Left renal cortex interstitium (tissue), 4 donors: ENCODE data around the gene ANKS3. TPM values are rescaled to one million over a fixed set of nuclear protein-coding genes. Genes with fewer than 3 reads are reported as not detected.

Source experiments
- DNase-seq, 4 donors: peaks; one replicate each; pipeline ENCODE4 v3.0.0-alpha.2; 2013; ENCODE audit warnings: low read depth in 4 of 4, low spot score in 2 of 4, missing footprints in 1 of 4
- polyA plus RNA-seq, 4 donors: library from polyadenylated mRNA; unstranded; fragments of 120-200 nt; gene quantifications; one replicate each; pipeline ENCODE4 v1.2.1, GENCODE V29; 2013; ENCODE audit not compliant: insufficient read length in 4 of 4

ANKS3 gene
- polyA plus RNA-seq = 10 to 100 TPM; 18.2 to 38.7 (median 30.3) TPM

- peak; percentile 81 to 94 (median 86) for DNase-seq
Measured at GRCh38 chr16:4734063-4734729, at the start of gene ANKS3, which contains the start of gene DNAAF8. ANKS3 (minus strand) TSS chr16:4734271; CDS start chr16:4730149, 4,122 bp downstream. DNAAF8 (plus strand) TSS chr16:4734537; CDS start chr16:4736515, 1,978 bp downstream.

GRCh38 chr16:4783251-4783950 lies 49.3 kb upstream of the ANKS3 start:
- DNase-seq = no peak

GRCh38 chr16:4780235-4780634 lies 46.2 kb upstream of the ANKS3 start:
- no peak for DNase-seq

GRCh38 chr16:4778050-4778392 lies 44.0 kb upstream of the ANKS3 start:
- DNase-seq = no peak

DNA sequence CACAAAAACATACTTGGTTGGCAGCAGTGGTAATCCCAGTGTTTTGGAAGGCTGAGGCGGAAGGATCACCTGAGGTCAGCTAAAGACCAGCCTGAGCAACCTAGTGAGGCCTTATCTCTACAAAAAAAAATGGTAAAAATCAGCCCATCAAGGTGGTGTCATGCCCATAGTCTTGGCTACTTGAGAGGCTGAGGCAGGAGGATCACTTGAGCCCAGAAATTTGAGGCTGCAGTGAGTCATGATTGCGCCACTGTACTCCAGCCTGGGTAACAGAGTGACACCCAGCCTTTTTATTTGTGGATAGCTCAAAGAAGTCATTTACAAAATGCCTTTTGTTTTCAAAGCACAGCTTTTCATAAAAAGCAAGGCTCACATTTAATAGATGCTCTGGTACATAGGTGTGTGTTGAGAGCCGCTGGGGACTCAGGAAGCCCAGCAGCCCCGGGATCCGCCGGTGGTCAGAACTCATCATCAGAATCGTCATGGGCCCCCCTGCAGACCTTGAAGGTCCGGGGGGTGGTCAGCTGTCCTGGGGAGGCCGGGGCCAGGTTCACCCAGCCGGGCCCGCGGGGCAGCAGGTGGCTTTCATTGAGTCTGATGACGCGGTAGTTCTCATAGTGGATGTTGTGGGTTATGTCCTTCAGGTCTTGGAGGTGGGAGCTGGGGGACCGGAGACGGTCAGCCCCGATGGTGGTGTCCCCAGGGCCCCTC lies 43.4 kb upstream of the ANKS3 start:
- no peak for DNase-seq

DNA sequence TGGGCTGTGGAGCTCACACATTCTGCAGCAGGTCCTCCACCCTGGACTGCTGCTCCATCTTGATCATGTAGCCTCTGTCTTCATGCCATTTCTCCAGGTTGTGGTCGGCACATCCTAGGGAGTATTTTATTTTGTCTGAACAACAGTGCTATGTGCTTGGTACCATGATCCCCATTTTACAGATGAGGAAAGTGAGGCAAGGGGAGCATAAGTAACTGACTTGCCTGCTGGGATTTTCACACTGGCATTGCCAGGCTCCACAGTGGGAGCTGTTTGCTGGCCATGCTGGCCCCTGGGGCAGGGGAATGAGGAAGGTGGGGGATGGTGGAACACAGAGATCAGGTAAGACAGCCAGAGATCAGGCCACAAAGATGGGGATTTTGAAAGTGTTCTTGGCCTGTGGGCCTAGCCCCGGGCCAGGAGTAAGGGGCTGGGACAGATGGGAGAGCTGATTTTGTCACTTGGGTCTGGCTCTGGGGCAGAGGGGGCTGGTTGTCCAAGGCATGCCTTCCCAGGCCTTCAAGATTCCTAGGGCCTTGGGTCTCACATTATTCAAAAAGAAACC lies 42.2 kb upstream of the ANKS3 start:
- DNase-seq = no peak

GRCh38 chr16:4775005-4775404 lies 40.9 kb upstream of the ANKS3 start:
- DNase-seq = no peak

- no peak for DNase-seq
Measured at GRCh38 chr16:4772351-4772750, 38.3 kb upstream of the ANKS3 start.

DNA sequence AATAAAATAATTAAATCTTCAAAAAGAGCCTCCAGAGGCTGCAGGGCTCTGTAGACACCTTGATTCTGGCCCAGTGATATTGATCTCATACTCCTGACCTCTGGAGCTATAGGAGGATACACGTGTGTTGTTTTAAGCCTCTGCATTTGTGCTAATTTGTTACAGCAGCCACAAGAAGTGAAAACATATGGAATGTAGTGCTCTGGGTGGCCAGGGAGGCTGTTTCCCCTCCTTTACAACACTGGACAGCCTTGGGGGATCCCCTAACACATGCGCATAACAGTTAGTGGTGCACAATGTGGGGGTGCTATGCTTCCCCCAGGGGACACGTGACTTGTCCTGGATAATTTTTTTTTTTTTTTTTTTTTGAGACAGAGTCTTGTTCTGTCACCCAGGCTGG lies 37.6 kb upstream of the ANKS3 start:
- DNase-seq = no peak

GRCh38 chr16:4769306-4769638 lies 35.2 kb upstream of the ANKS3 start:
- DNase-seq = no peak

GRCh38 chr16:4768549-4769305 lies 34.7 kb upstream of the ANKS3 start:
- DNase-seq = peak; percentile 77 to 95 (median 87)

DNA sequence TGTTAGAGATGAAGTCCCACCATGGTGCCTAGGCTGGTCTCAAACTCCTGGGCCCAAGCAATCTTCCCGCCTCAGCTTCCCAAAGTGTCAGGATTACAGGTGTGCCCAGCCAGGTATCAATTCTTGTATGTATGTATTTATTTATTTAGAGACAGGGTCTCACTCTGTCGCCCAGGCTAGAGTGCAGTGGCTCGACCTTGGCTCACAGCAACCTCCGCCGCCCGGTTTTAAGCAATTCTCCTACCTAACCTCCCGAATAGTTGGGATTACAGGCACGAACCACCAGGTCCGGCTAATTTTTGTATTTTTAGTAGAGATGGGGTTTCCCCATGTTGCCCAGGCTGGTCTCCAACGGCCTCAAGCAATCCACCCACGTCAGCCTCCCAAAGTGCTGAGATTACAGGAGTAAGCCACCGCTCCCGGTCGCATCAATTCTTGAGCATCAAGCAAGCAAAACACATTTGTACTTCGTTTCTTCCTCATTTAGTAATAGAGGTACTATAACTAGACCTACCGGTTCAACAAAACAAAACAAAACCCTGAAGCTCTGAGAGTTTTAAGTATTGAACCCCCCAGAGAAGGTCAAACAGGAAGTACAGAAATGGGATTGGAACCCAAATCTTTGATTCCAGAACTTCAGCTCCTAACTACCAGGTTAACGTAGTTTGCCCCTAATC lies 33.9 kb upstream of the ANKS3 start:
- DNase-seq = no peak

DNA sequence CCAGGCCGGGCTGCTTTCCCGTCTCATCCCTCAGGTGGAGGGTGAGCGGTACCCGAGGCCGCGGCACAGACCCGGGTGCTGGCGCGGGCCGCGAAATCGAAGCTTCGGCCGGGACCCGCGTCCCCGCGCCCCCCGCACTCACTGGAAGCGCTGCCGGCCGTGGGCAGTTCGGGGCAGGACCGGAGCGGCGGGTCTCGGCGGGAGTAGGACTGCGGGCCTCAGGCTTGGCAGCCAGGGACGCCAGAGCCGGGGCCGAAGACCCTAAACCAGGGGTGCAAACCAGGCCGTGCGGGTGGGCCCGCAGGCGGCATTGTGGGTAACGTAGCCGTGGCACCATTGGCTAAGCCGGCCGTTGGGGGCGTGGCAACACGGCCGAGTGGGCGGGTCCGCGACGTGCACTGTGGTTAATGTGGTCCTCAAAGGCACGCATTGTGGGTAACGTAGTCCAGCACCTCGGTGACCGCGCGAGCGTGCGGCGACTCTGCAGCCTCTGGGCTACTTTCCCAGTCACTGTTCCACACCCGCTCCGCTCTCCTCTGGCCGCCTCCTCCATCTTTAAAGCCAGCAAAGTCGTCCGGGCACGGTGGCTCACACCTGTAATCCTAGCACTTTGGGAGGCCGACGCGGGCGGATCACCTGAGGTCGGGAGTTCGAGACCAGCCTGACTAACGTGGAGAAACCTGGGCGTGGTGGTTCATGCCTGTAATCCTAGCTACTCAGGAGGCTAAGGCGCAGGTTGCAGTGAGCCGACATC lies 33.0 kb upstream of the ANKS3 start, which contains the start of gene ZNF500:
TSS of gene ZNF500 (minus strand) at position 288 of the 754 bp plus-strand sequence. CDS start 1,184 bp downstream, outside the sequence.
- peak; percentile 73 to 93 (median 89) for DNase-seq

- no peak for DNase-seq
Measured at GRCh38 chr16:4765511-4766474, 31.7 kb upstream of the ANKS3 start.

- no peak for DNase-seq
Measured at GRCh38 chr16:4763791-4764190, 29.7 kb upstream of the ANKS3 start.

- DNase-seq = no peak
Measured at GRCh38 chr16:4762205-4762604, 28.1 kb upstream of the ANKS3 start.

DNA sequence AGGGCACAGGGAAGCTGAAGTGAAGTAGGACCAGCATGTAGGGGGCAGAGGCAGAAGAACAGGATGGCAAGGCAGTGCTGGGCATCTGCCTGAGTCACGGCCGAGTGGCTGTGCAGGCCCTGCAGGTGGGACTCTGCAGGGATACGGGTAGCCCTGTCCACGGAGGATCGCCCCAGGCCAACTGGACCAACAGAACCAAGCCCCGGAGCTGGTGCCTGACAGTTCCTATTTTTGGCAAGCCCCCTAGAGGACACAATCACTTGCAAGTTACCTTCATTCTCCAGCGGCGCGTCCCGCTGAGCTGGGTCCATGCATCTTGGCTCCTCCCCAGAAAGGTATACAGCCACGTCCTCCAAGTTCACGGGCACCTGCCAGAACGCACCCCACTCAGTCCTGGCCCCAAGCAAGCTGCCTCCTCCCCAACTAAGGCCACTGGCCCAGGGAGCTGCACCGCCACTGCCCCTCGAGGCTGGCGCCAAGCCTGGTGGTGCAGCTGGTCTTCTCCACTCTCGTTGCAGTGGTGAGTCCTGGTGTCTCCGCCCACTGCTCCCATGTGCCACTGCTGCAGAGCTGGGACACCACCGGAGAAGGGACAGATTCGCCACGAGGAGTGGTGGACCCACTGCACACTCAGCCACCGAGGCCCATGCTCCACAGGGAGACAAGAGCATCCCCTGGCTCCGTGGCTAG lies 26.3 kb upstream of the ANKS3 start:
- DNase-seq = no peak
